D721Med (cell line): ENCODE results near the gene CHMP4A.
"Not testable (repeated sequence)": the region's sequence is repeated elsewhere in the genome, so short reads cannot be mapped to it uniquely, and the experiment has no call there.

Experiments
- DNase-seq: peaks from one replicate; pipeline ENCODE4 v3.0.0; 2011; ENCODE audit warnings: low spot score; ENCODE audit not compliant: insufficient read length
- FAIRE-seq: peaks from 2 replicates; lab custom pipeline; 2011; peaks lifted over from hg19 to GRCh38; lab: Jason Lieb, UNC
- TF ChIP-seq, protein P1 (sequence below): IDR thresholded peaks from 2 replicates; pipeline ENCODE4 v1.5.1; 2012; ENCODE audit warnings: mild to moderate bottlenecking, control low read depth; ENCODE audit not compliant: insufficient read depth; ENCODE audit errors: missing control alignments

Gene CHMP4A

DNA sequence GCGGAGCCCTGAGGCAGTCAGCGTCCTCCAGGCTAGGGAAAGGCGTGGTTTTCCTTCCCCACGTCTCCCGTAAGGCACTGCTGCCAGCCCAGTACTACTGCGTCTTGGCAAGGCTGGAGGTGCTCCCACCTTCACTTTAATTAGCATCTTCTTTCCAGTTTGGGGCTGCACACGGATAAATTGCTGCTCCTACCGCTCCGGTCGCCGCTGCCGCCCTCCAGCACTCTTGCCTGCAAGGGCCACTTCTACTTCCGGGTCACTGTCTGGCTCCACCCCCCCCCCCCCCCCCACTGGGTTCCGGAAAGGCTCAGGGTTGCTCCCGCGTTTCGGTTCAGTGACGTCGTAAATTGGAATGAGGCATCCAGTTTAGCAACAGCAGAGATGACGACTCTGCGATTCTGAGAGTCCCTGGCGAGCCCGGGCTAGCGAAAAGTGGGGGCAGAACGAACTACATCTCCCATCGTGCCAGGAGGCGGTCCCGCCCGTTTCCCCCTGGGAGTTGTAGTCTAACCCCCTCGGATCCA is 18.9 kb upstream of the CHMP4A start, which contains the start of gene NEDD8:
Gene NEDD8, minus strand, starts transcription at position 247 of the 524 bp plus-strand sequence. Its CDS starts 100 bp downstream, at position 147.
- FAIRE-seq (no peak), DNase-seq (peak; percentile 51)
- TF ChIP-seq, protein P1, sequence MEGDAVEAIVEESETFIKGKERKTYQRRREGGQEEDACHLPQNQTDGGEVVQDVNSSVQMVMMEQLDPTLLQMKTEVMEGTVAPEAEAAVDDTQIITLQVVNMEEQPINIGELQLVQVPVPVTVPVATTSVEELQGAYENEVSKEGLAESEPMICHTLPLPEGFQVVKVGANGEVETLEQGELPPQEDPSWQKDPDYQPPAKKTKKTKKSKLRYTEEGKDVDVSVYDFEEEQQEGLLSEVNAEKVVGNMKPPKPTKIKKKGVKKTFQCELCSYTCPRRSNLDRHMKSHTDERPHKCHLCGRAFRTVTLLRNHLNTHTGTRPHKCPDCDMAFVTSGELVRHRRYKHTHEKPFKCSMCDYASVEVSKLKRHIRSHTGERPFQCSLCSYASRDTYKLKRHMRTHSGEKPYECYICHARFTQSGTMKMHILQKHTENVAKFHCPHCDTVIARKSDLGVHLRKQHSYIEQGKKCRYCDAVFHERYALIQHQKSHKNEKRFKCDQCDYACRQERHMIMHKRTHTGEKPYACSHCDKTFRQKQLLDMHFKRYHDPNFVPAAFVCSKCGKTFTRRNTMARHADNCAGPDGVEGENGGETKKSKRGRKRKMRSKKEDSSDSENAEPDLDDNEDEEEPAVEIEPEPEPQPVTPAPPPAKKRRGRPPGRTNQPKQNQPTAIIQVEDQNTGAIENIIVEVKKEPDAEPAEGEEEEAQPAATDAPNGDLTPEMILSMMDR = no peak

DNA sequence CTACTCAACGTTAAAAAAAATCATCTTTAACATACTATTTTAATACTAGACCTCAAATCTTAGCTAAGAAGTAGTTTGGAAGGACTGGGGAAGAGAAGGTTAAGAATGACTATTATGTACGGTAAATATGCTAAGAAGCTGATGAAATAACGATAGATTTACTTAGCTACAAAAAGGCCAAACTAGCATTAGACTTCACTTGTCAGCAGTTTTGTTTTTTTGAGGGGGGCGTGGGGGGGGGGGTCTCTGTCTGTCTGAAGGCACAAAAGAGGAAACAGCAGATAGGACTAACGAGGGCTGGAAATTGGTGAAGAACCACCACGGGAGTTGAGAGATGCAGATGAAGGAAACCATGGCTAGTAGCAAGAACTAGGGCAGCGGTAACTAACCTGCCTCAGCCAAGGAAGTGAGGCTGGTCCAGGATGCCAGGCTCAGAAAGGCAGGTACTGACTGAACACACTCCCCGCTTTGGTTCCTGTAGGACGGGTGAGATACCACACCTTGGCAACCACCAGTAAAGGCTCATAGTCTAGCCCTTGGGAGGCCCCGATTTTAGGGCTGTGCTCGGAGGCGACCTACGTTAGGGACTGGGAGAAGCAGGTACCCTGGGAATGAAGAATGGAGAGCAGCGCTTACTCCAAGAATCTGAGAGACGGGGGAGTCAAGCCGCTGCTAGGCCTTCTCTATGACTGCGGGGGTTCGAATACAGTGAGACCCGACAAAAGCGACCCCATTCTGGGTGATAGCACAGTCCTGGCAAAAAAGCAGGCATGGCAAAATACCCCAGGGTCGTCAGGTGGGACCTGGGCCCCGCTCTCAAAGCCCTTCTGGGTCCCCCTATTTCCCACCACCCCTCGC is 18.2 kb upstream of the CHMP4A start:
- FAIRE-seq = no peak
- DNase-seq = peak; percentile 41
- TF ChIP-seq, protein P1 = no peak

DNA sequence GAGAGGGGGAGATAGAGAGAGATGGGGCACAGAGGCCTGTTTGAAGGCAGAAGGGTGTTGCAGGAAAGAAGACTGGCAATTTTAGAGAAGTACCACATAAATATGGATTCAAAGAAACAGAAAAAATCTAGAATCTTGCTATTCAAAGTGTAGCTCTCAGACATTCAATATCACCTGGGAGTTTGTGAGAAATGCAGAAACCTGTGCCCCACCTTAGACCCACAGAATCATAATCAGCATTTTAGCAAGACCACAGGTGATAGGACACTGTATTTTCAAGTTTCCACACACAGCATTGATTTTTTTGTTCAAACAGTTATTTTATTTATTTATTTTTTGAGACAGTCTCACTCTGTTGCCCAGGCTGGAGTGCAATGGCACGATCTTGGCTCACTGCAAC is 15.6 kb upstream of the CHMP4A start:
- no peak for DNase-seq
- no peak for FAIRE-seq
- TF ChIP-seq, protein P1 = no peak

DNA sequence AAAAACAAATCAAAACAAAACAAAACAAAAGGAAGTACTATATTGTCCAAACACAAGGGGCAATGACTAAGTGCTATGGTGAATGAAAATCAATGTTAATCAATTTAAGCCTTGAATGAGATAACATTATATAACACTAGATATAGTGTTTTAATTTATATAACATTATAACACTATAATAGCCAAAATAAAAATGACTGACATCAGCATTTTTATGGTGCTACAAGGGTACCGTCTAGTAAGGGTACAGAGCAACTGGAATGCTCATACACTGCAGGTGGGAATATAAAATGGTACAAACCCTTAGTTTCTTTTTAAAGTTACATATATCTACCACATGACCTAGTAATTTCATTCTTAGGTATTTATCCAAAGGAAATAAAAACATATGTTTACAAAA is 13.2 kb upstream of the CHMP4A start:
- TF ChIP-seq, protein P1 = no peak
- DNase-seq = no peak
- no peak for FAIRE-seq

DNA sequence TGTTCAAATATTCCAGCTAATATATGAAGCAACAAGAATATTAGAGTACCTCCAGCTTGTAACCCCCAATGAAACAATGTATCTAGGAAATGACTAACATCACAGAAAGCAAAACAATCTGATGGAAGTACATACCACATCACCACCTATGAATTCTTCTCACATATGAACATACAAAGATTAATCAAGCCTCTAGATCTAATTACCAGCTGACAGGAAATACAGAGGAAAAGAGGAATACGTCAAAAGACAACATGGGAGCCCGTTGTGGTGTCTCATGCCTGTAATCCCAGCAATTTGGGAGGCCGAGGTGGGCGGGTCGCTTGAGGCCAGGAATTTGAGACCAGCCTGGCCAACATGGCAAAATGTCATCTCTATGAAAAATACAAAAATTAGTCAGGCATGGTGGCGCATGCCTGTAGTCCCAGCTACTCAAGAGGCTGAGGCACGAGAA is 11.4 kb upstream of the CHMP4A start:
- FAIRE-seq (no peak), DNase-seq (no peak)
- TF ChIP-seq, protein P1 = no peak

DNA sequence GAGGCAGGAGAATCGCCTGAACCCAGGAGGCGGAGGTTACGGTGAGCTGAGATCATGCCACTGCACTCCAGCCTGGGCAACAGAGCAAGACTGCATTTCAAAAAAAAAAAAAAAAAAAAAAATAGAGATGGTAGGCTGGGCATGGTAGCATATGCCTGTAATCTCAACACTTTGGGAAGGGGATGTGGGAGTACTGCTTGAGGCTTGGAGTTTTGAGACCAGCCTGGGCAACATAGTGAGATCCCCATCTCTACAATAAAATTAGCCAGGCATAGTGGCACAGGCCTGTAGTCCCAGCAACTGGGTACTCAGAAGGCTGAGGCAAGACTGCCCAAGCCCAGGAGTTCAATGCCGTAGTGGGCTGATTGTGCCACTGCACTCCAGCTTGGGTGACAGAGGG is 9.7 kb upstream of the CHMP4A start:
- DNase-seq, FAIRE-seq: not testable (repeated sequence)

DNA sequence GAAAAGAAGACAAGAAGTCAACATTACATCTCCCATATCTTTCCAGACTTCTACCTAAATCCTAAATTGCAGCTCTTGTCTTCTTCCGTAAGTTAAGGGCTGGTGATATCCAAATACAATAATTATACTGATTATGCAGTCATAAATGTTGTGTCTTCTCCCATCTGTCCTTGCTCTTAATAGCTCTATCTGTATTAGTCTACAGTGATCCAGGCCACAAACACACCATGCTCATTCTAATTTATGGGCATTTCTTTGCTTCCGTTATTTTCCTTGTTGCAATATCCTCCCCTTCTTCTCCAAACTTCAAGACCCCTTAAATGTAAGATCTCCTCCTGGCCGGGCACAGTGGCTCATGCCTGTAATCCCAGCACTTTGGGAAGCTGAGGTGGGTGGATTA is 6.2 kb upstream of the CHMP4A start:
- no peak for DNase-seq
- FAIRE-seq = no peak
- TF ChIP-seq, protein P1 = no peak
